ENCODE measurements around the gene SLC12A3.
"Not testable (repeated sequence)": the region's sequence is repeated elsewhere in the genome, so short reads cannot be mapped to it uniquely, and the experiment has no call there.

The SLC12A3 gene

DNA sequence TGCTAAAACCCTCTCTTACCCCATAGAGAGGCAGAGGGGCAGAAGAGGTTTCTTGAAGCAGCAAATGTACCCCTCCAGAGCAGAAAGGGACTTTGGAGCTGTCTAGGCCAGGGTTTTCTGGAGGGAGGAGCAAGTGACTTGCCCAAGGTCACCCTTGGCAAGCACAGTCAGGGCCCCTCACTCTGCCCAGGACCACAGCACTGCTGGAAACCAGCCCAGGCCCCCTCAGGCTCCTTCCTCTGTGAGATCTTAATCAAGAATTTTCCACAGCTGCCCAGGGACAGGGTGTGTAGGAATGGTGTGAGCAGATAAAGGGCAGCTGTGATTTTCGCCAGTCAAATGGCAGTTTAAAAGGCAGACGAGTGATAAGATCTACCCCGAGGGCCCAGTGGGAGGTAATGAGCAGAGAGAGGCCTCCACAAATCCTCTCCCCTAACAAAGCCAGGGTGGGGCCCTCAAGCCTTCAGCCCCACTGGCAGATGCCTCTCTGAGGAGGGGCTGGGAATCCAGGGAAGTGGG lies 3.9 kb upstream of the SLC12A3 start:
- TF ChIP-seq, protein P1, sequence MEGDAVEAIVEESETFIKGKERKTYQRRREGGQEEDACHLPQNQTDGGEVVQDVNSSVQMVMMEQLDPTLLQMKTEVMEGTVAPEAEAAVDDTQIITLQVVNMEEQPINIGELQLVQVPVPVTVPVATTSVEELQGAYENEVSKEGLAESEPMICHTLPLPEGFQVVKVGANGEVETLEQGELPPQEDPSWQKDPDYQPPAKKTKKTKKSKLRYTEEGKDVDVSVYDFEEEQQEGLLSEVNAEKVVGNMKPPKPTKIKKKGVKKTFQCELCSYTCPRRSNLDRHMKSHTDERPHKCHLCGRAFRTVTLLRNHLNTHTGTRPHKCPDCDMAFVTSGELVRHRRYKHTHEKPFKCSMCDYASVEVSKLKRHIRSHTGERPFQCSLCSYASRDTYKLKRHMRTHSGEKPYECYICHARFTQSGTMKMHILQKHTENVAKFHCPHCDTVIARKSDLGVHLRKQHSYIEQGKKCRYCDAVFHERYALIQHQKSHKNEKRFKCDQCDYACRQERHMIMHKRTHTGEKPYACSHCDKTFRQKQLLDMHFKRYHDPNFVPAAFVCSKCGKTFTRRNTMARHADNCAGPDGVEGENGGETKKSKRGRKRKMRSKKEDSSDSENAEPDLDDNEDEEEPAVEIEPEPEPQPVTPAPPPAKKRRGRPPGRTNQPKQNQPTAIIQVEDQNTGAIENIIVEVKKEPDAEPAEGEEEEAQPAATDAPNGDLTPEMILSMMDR (IDR thresholded peaks at IDR 0.05; ENCODE audit: insufficient read depth, missing control alignments), result no peak
- FAIRE-seq (no peak), DNase-seq (ENCODE audit: insufficient read length, low spot score) (no peak)

DNA sequence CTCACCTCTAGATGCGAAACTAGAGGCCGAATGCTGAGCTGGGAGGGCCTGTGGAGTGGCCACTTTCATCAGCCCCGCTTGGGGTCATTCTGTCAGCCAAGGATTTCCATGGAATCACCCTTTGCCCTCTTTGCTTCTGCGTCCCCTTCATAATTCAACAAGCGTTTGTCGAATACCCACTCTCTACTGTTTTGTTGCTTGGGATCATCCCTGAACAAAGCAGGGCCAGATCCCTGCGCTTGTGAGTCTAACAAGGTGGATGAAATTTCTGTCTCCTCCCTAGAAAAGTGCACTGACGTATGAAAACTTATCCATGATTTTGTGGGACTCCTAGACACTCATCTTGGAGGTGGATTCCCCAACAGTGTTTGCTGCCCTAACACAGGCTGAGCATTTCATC lies 3.3 kb upstream of the SLC12A3 start:
- TF ChIP-seq, protein P1 (IDR thresholded peaks at IDR 0.05; ENCODE audit: insufficient read depth, missing control alignments), result no peak
- FAIRE-seq (no peak), DNase-seq (ENCODE audit: insufficient read length, low spot score) (no peak)

DNA sequence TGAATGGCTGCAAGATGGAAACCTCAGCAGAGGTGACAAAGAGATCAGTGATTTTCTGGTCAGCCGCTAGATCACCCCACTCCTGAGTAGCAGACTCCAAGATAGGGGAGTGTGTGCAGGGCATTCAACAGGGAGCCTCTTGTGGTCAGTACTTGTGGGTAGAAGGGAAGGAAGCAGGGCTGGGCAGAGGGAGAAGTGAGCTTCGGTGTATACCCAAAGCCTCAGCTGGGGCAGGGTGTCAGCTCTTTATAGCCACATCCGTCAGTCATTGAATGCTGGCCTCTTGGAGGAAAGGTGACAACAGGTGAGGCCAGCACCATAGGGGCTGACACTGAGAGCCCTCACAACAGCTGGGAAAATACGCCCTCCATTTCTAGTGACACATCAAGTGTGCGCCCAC lies 2.2 kb upstream of the SLC12A3 start:
- FAIRE-seq (no peak), DNase-seq (ENCODE audit: insufficient read length, low spot score) (no peak)
- TF ChIP-seq, protein P1 (IDR thresholded peaks at IDR 0.05; ENCODE audit: insufficient read depth, missing control alignments), result no peak

DNA sequence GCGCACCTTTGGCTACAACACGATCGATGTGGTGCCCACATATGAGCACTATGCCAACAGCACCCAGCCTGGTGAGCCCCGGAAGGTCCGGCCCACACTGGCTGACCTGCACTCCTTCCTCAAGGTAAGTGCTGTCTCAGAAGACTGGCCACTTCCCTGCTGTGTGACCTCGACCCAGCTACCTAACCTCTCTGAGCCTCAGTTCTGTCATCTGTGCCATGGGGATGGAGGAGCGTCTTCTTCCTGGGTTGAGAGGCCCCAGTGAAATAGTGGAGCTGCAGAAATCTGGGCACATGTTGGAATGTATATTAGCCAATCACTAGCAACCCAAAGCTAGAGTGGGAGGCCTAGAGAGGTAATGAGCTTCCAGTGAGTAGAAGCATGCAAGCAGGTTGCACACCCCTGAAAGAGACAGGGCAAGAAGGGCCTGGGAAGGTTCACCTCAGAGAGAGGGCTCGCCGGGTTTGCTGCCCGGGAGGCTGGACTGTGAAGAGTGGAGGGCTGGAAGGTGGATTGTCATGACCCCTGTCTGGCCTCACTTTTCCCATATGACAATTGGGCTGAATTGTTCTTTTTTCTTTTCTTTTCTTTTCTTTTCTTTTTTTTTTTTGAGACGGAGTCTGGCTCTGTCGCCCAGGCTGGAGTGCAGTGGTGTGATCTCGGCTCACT lies 521 bp downstream of the SLC12A3 start:
- no peak for FAIRE-seq
- no peak for DNase-seq (ENCODE audit: insufficient read length, low spot score)
- TF ChIP-seq, protein P1 (IDR thresholded peaks at IDR 0.05; ENCODE audit: insufficient read depth, missing control alignments), result no peak

DNA sequence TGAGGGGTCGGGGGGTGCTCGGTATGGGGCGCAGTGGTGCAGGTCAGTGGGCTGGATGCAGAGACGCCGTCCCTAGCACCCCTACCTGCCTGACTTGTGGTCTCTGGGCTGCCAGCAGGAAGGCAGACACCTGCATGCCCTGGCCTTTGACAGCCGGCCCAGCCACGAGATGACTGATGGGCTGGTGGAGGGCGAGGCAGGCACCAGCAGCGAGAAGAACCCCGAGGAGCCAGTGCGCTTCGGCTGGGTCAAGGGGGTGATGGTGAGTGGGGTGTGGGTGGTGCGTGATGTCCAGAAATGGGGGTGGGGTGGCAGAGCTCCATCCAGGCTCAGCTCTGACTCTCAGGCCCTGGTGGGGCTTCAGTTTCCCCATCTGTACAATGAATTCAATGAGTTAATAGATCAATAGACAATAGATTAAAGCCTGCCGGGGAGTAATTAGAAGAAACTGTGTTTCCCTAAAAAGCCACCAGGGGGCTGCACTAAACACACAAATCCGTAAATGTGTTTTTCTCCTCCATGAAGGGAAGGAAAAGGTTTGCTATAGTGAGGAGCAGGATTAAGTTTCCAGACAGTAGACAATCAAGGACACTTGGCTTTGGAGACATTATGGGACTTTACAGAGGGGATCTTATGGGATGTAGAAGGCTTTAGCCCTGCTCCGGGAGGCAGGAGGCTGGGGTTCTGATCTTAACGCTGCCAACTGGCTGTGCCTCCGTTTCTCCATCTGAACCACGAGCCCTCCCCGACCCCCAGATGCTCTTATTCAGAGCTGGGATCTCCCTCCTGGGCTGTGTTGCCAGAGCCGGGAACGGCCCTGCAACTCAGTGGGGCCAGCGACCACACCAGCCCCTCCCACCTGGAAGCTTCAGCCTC lies 2.2 kb downstream of the SLC12A3 start:
- TF ChIP-seq, protein P1 (IDR thresholded peaks at IDR 0.05; ENCODE audit: insufficient read depth, missing control alignments), result peak; percentile 70
- DNase-seq (ENCODE audit: insufficient read length, low spot score) (peak; percentile 41), FAIRE-seq (no peak)

DNA sequence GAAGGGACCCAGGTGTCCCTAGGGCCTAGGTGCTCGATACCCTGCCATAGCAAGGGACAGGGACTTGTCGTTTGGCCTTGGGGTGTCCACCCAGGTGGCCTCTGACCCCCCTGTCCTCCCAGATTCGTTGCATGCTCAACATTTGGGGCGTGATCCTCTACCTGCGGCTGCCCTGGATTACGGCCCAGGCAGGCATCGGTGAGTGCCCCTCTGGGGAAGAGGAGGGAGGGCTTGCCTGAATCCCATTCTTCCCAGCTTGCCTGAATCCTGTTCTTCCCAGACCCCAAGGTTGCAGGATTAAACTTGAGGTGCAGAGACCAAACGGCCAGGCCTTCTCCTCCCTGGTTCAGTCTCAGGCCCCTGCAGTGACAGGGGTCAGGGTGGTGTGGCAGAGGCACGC lies 3.2 kb downstream of the SLC12A3 start:
- no peak for FAIRE-seq
- TF ChIP-seq, protein P1 (IDR thresholded peaks at IDR 0.05; ENCODE audit: insufficient read depth, missing control alignments), result no peak
- no peak for DNase-seq (ENCODE audit: insufficient read length, low spot score)

DNA sequence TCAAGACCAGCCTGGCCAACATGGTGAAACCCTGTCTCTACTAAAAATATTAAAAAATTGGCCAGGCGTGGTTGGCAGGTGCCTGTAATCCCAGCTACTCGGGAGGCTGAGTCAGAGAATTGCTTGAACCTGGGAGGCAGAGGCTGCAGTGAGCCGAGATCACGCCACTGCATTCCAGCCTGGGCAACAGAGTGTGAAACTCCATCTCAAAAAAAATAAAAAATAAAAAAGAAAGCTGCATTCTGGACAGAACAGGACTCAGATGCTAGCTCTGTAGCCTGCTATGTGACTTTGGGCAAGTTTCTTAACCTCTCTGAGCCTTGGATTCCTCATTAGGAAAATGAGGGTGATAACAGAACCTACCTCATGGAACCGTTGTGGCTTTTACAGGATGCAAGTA lies 3.8 kb downstream of the SLC12A3 start:
- not testable (repeated sequence) for DNase-seq (ENCODE audit: insufficient read length, low spot score); FAIRE-seq

Data from D721Med (cell line).